H1 (cell line): ENCODE data around the gene FOXA3. TPM values are rescaled to one million over a fixed set of nuclear protein-coding genes. Genes with fewer than 3 reads are reported as not detected.

Experiments used
- CTCF ChIA-PET: fragments of 300-600 bp; sonication (Branson Sonifier 250); formaldehyde crosslinking; loops from one replicate; lab custom pipeline; 2021; ENCODE audit not compliant: partially characterized antibody; lab: Charles Lee
- POLR2A ChIA-PET: fragments of 300-600 bp; sonication (Branson Sonifier 250); formaldehyde crosslinking; loops from one replicate; lab custom pipeline; 2021; ENCODE audit warnings: inconsistent platforms; ENCODE audit not compliant: partially characterized antibody; lab: Charles Lee
- DNase-seq, 2 experiments: peaks; one replicate each; pipeline versions ENCODE4 v3.0.0 to v3.0.0-alpha.2; 2010 to 2022; ENCODE audit warnings: low spot score in 2 of 2, low read depth in 1 of 2, mixed read lengths in 1 of 2
- FAIRE-seq: peaks from 2 replicates; lab custom pipeline; 2011; peaks lifted over from hg19 to GRCh38; lab: Jason Lieb, UNC
- H2AFZ ChIP-seq: 2 replicates; pipeline ENCODE4 v1.8.1; 2012; ENCODE audit warnings: low read length, inconsistent platforms
- H2AK5ac ChIP-seq: 2 replicates; pipeline ENCODE4 v1.6.1; 2013; ENCODE audit warnings: low read depth, low read length
- H2BK120ac ChIP-seq: replicated peaks from 2 replicates; pipeline ENCODE3; 2013; ENCODE audit warnings: low read depth, low read length, inconsistent platforms
- H2BK12ac ChIP-seq: 2 replicates; pipeline ENCODE4 v1.6.1; 2013; ENCODE audit warnings: low read depth, low read length
- H2BK15ac ChIP-seq: 2 replicates; pipeline ENCODE4 v1.6.1; 2013; ENCODE audit warnings: low read length
- H2BK20ac ChIP-seq: 2 replicates; pipeline ENCODE4 v1.6.1; 2013; ENCODE audit warnings: low read length
- H2BK5ac ChIP-seq: 2 replicates; pipeline ENCODE4 v1.6.1; 2013; ENCODE audit warnings: low read depth, low read length
- H3K14ac ChIP-seq: 2 replicates; pipeline ENCODE4 v1.6.1; 2013; ENCODE audit warnings: inconsistent platforms; ENCODE audit not compliant: insufficient read length
- H3K18ac ChIP-seq: 2 replicates; pipeline ENCODE4 v1.6.1; 2013; ENCODE audit warnings: low read length; ENCODE audit errors: extremely low read depth
- H3K23ac ChIP-seq: 2 replicates; pipeline ENCODE4 v1.6.1; 2013; ENCODE audit warnings: inconsistent platforms; ENCODE audit not compliant: insufficient read length
- H3K23me2 ChIP-seq: 2 replicates; pipeline ENCODE4 v1.6.1; 2013; ENCODE audit warnings: low read depth, low read length
- H3K27ac ChIP-seq: 2 replicates; pipeline ENCODE4 v1.6.1; 2011; ENCODE audit warnings: low read depth, low read length, inconsistent platforms
- H3K27me3 ChIP-seq, 4 experiments: replicated peaks in 1 of 4; 1 replicate in 1 of 4; 2 replicates in 3 of 4; pipeline versions ENCODE4 v1.6.1 to v1.8.1; 2011 to 2013; ENCODE audit warnings: low read length in 3 of 4, mild to moderate bottlenecking in 3 of 4, inconsistent platforms in 2 of 4, mixed read lengths in 2 of 4, moderate library complexity in 1 of 4; ENCODE audit not compliant: control insufficient read depth in 3 of 4, insufficient read depth in 3 of 4; ENCODE audit errors: extremely low read depth in 1 of 4
- H3K36me3 ChIP-seq, 4 experiments: 2 replicates each; pipeline versions ENCODE4 v1.6.1 to v1.8.1; 2011 to 2013; ENCODE audit warnings: mild to moderate bottlenecking in 4 of 4, low read length in 3 of 4, moderate library complexity in 2 of 4, control low read depth in 1 of 4, inconsistent platforms in 1 of 4; ENCODE audit not compliant: insufficient read depth in 4 of 4, control insufficient read depth in 2 of 4
- H3K4ac ChIP-seq: replicated peaks from 2 replicates; pipeline ENCODE3; 2013; ENCODE audit warnings: low read length, low read depth, mixed read lengths, inconsistent platforms; ENCODE audit not compliant: insufficient read length
- H3K4me1 ChIP-seq, 4 experiments: replicated peaks in 1 of 4; 1 replicate in 1 of 4; 2 replicates in 3 of 4; pipeline versions ENCODE4 v1.6.1 to v1.8.1; 2011 to 2013; ENCODE audit warnings: low read length in 3 of 4, inconsistent platforms in 2 of 4, mixed read lengths in 1 of 4; ENCODE audit not compliant: insufficient read depth in 4 of 4, control insufficient read depth in 3 of 4
- H3K4me2 ChIP-seq, 2 experiments: 2 replicates each; pipeline versions ENCODE4 v1.6.1 to v1.8.1; 2011 to 2013; ENCODE audit warnings: low read depth in 2 of 2, low read length in 2 of 2, control low read depth in 1 of 2, inconsistent platforms in 1 of 2, mild to moderate bottlenecking in 1 of 2; ENCODE audit not compliant: insufficient read depth in 1 of 2
- H3K4me3 ChIP-seq, 4 experiments: fragments of 200-600, 300-600 bp in 1 of 4; sonication (generic), shearing (Covaris generic), sonication (Bioruptor Twin) in 1 of 4; 2 replicates each; pipeline versions ENCODE4 v1.5.1 to v1.8.1; 2011 to 2016; ENCODE audit warnings: low read length in 4 of 4, low read depth in 3 of 4, control low read depth in 2 of 4, inconsistent platforms in 2 of 4, mild to moderate bottlenecking in 2 of 4, mixed read lengths in 1 of 4, moderate library complexity in 1 of 4; ENCODE audit not compliant: insufficient read depth in 2 of 4; ENCODE audit errors: extremely low read depth in 1 of 4
- H3K56ac ChIP-seq: replicated peaks from 2 replicates; pipeline ENCODE3; 2013; ENCODE audit warnings: low read depth, mild to moderate bottlenecking, mixed read lengths, low read length, inconsistent platforms; ENCODE audit not compliant: insufficient read length
- H3K79me1 ChIP-seq: 2 replicates; pipeline ENCODE4 v1.6.1; 2013; ENCODE audit warnings: low read depth, low read length, control low read depth
- H3K79me2 ChIP-seq, 2 experiments: 2 replicates each; pipeline versions ENCODE4 v1.6.1 to v1.8.1; 2012 to 2013; ENCODE audit warnings: low read length in 2 of 2, mild to moderate bottlenecking in 2 of 2, inconsistent platforms in 1 of 2; ENCODE audit not compliant: insufficient read depth in 2 of 2, control insufficient read depth in 1 of 2
- H3K9ac ChIP-seq, 4 experiments: replicated peaks in 1 of 4; 1 replicate in 1 of 4; 2 replicates in 3 of 4; pipeline versions ENCODE4 v1.6.1 to v1.8.1; 2011 to 2013; ENCODE audit warnings: low read depth in 3 of 4, low read length in 3 of 4, control low read depth in 2 of 4, mild to moderate bottlenecking in 2 of 4, moderate library complexity in 2 of 4, inconsistent platforms in 1 of 4; ENCODE audit errors: extremely low read depth in 1 of 4
- H3K9me3 ChIP-seq, 2 experiments: 2 replicates each; pipeline versions ENCODE4 v1.6.1 to v1.8.1; 2012 to 2013; ENCODE audit warnings: mild to moderate bottlenecking in 2 of 2, moderate library complexity in 2 of 2, control low read depth in 1 of 2, inconsistent platforms in 1 of 2, low read depth in 1 of 2, low read length in 1 of 2, mixed read lengths in 1 of 2; ENCODE audit not compliant: insufficient read depth in 2 of 2
- H4K20me1 ChIP-seq, 2 experiments: replicated peaks in 1 of 2; 2 replicates each; pipeline versions ENCODE3 to v1.8.1; 2011 to 2013; ENCODE audit warnings: inconsistent platforms in 2 of 2, low read length in 2 of 2, mild to moderate bottlenecking in 1 of 2; ENCODE audit not compliant: insufficient read depth in 2 of 2, control insufficient read depth in 1 of 2
- H4K5ac ChIP-seq: 2 replicates; pipeline ENCODE4 v1.6.1; 2013; ENCODE audit warnings: low read length, low read depth, mixed read lengths, inconsistent platforms; ENCODE audit not compliant: insufficient read length
- H4K8ac ChIP-seq: 2 replicates; pipeline ENCODE4 v1.8.0; 2013; ENCODE audit warnings: mild to moderate bottlenecking, moderate library complexity, low read length, inconsistent platforms; ENCODE audit not compliant: insufficient read depth; ENCODE audit errors: extremely low read depth
- H4K91ac ChIP-seq: replicated peaks from 2 replicates; pipeline ENCODE3; 2013; ENCODE audit warnings: low read length, mixed read lengths, inconsistent platforms; ENCODE audit not compliant: insufficient read length
- BACH1 ChIP-seq: IDR thresholded peaks from 2 replicates; pipeline ENCODE4 v1.6.1; 2012; ENCODE audit warnings: low read length, improper control_type of control experiment
- BRCA1 ChIP-seq: IDR thresholded peaks from 2 replicates; pipeline ENCODE4 v1.6.1; 2012; ENCODE audit warnings: low read depth, low read length, improper control_type of control experiment
- CREB1 ChIP-seq: IDR thresholded peaks from 2 replicates; pipeline ENCODE4 v1.6.1; 2012; ENCODE audit warnings: inconsistent platforms
- EGR1 ChIP-seq: IDR thresholded peaks from 2 replicates; pipeline ENCODE4 v1.6.1; 2011; ENCODE audit warnings: low read depth, low read length, borderline replicate concordance
- EZH2 ChIP-seq: fragments of 200-600 bp; sonication (generic); IDR thresholded peaks from 2 replicates; pipeline ENCODE4 v1.7.1; 2012; ENCODE audit warnings: low read depth, mild to moderate bottlenecking, moderate library complexity, low read length, inconsistent platforms; ENCODE audit not compliant: severe bottlenecking
- GTF2F1 ChIP-seq: IDR thresholded peaks from 2 replicates; pipeline ENCODE4 v1.6.1; 2012; ENCODE audit warnings: low read depth, low read length, improper control_type of control experiment, borderline replicate concordance
- JUN ChIP-seq: IDR thresholded peaks from 2 replicates; pipeline ENCODE4 v1.6.1; 2011; ENCODE audit warnings: low read depth, mild to moderate bottlenecking, improper control_type of control experiment, low read length
- KDM1A ChIP-seq: fragments of 200-600, 300-600 bp; sonication (generic); IDR thresholded peaks from 2 replicates; pipeline ENCODE4 v1.7.1; 2016; ENCODE audit warnings: mild to moderate bottlenecking, low read length, borderline replicate concordance
- MAFK ChIP-seq: IDR thresholded peaks from 2 replicates; pipeline ENCODE4 v1.6.1; 2012; ENCODE audit warnings: low read depth, mild to moderate bottlenecking, improper control_type of control experiment, low read length
- POU5F1 ChIP-seq: IDR thresholded peaks from 2 replicates; pipeline ENCODE4 v1.6.1; 2011; ENCODE audit warnings: low read depth, mild to moderate bottlenecking, low read length, moderate library complexity
- SIN3A ChIP-seq, 2 experiments: IDR thresholded peaks in 1 of 2; conservative IDR thresholded peaks in 1 of 2; 2 replicates each; pipeline ENCODE4 v1.6.1; 2011 to 2012; ENCODE audit warnings: low read length in 2 of 2, improper control_type of control experiment in 1 of 2, low read depth in 1 of 2, mild to moderate bottlenecking in 1 of 2
- SP4 ChIP-seq: IDR thresholded peaks from 2 replicates; pipeline ENCODE4 v1.6.1; 2012; ENCODE audit warnings: low read length, inconsistent platforms
- TCF12 ChIP-seq: IDR thresholded peaks from 2 replicates; pipeline ENCODE4 v1.6.1; 2011; ENCODE audit warnings: low read depth, mild to moderate bottlenecking, low read length
- WGBS, 2 experiments: shearing (Covaris generic) in 1 of 2; methylation state at CpG; one replicate each; pipeline versions ENCODE4 v1.1.6 to v1.1.7; 2013 to 2015; ENCODE audit warnings: low lambda C conversion rate in 2 of 2, mixed read lengths in 2 of 2, inconsistent platforms in 1 of 2, low coverage in 1 of 2, missing lambda C conversion rate in 1 of 2; ENCODE audit not compliant: insufficient replicate concordance in 2 of 2, insufficient coverage in 1 of 2, insufficient read length in 1 of 2; ENCODE audit errors: extremely low coverage in 1 of 2, missing lambda C conversion rate in 1 of 2; 5-methylcytosine and 5-hydroxymethylcytosine counted together
- polyA plus RNA-seq, 7 experiments: library from polyadenylated mRNA; depleted of rRNA in 3 of 7; stranded (reverse) in 5 of 7; unstranded in 2 of 7; fragments of >200 nt in 5 of 7; fragments of 200-250 nt in 2 of 7; gene quantifications; 1 replicate in 5 of 7; 2 replicates in 1 of 7; 4 replicates in 1 of 7; pipeline versions ENCODE4 v1.2.1 to v1.2.3, GENCODE V29; 2011 to 2013; ENCODE audit warnings: missing spikeins in 2 of 7, mixed read lengths in 2 of 7
- total RNA-seq: library from RNA; stranded (reverse); fragmentation: NEBNext Ultra II Directional; extraction: Animal tissue kit (Norgen Biotek cat#: 25700); gene quantifications from 2 replicates; pipeline ENCODE4 v1.2.1, GENCODE V29; 2021

Gene FOXA3
- total and polyA plus RNA-seq, 2 of the 8 experiments (the other 6 are each of a cell fraction or from before 2014, with no cell fraction given): 20.2 to 49.1 TPM

DNA sequence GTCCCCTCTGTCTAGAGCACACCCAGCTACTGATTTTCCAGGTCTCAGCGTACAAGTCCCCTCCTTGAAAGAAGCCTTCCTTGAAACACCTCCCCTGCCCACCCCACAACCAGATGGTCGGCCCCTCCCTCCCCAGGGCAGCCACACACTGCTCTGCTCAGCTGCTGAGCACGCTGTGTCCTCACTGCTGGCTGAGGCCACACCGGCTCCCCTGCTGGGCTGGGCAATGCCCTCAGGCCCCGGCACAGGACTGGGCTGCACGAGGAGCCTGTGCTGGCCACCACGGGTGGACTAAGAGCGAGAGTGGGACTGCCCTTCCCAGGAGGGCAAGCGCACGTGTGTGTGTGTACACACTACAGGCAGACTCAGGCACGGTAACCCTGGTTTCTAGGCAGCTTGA lies 37.2 kb upstream of the FOXA3 start:
- H3K79me2 ChIP-seq: no peaks in the 10 kb centered on the region
- no peak overlapping the region for H3K9ac ChIP-seq
- ChIA-PET CTCF (interaction anchor here (0.6 to 5.3 kb wide), 6 partner anchors 9 to 1594 kb away, joined by 3 to 42 read pairs (median 3); no protein-coding TSS in a partner anchor), POLR2A (interaction anchor here (1.0 to 2.6 kb wide), 12 partner anchors 9 to 58 kb away, joined by 3 to 8 read pairs (median 4); partner anchors contain the start of gene SIX5)
- H3K27me3 ChIP-seq: no peaks in the 10 kb centered on the region
- no peak overlapping the region for H3K4ac ChIP-seq
- peaks cover 49 to 73% (median 69%) of the 10 kb centered on the region in 4 experiments for H3K36me3 ChIP-seq
- H4K91ac ChIP-seq: no peak overlapping the region
- no peak overlapping the region for H4K8ac ChIP-seq
- no peak overlapping the region for H2BK120ac ChIP-seq
- no peak overlapping the region for H2BK15ac ChIP-seq
- no peak overlapping the region for H3K23ac ChIP-seq
- TF ChIP-seq EZH2: no peak
- no peak for TF ChIP-seq EGR1
- TF ChIP-seq SP4: no peak
- no peak for TF ChIP-seq KDM1A
- no peak for TF ChIP-seq GTF2F1
- no peak for TF ChIP-seq POU5F1
- TF ChIP-seq MAFK: no peak
- no peak for TF ChIP-seq BACH1
- TF ChIP-seq JUN: no peak
- no peak for TF ChIP-seq BRCA1
- TF ChIP-seq SIN3A (conservative IDR thresholded peaks at IDR 0.05 in 1 of 2, IDR thresholded peaks at IDR 0.05 in 1 of 2; ENCODE audit: low read depth in 1 of 2, low read length in 2 of 2): no peak
- TF ChIP-seq CREB1: no peak
- TF ChIP-seq TCF12: no peak
- no peak overlapping the region for H3K27ac ChIP-seq
- H4K20me1 ChIP-seq: peaks cover 5 to 19% of the 10 kb centered on the region in 2 experiments
- H3K4me3 ChIP-seq: no peak overlapping the region
- 0 out of 2 replicates have a peak, but pooled peaks cover 1% of the 10 kb centered on the region for H3K23me2 ChIP-seq
- H3K79me1 ChIP-seq: no peaks in the 10 kb centered on the region
- H4K5ac ChIP-seq: no peak overlapping the region
- H2BK20ac ChIP-seq: no peak overlapping the region
- H3K56ac ChIP-seq: no peak overlapping the region
- H2AK5ac ChIP-seq: no peak overlapping the region
- H3K14ac ChIP-seq: no peak overlapping the region
- no peaks in the 10 kb centered on the region for H3K4me1 ChIP-seq
- WGBS, 2 experiments: 87% methylated on average over 9 of the region's 11 CpGs; no CpG with 5 or more reads in 1 of the 2 experiments
- DNase-seq (no peak), FAIRE-seq (no peak)
- H3K18ac ChIP-seq: no peak overlapping the region
- no peak overlapping the region for H2AFZ ChIP-seq
- H3K4me2 ChIP-seq: no peak overlapping the region
- no peaks in the 10 kb centered on the region for H3K9me3 ChIP-seq
- H2BK12ac ChIP-seq: no peak overlapping the region
- no peak overlapping the region; the same call in 1 of the 2 replicates for H2BK5ac ChIP-seq
